Stimulated activated CD4-positive, alpha-beta T cell treated with anti-CD3 and anti-CD28 coated beads, TNF-alpha, amount 100 ng/mL, for 1 hour (primary cell): Measurements from ENCODE around the gene NEO1.
"Not testable (repeated sequence)": the region's sequence is repeated elsewhere in the genome, so short reads cannot be mapped to it uniquely, and the experiment has no call there.

Experiments
- DNase-seq, 3 donors: peaks; one replicate each; pipeline ENCODE4 v3.0.0-alpha.2; 2020; ENCODE audit warnings: low read depth in 3 of 3, low spot score in 1 of 3

NEO1 gene

DNA sequence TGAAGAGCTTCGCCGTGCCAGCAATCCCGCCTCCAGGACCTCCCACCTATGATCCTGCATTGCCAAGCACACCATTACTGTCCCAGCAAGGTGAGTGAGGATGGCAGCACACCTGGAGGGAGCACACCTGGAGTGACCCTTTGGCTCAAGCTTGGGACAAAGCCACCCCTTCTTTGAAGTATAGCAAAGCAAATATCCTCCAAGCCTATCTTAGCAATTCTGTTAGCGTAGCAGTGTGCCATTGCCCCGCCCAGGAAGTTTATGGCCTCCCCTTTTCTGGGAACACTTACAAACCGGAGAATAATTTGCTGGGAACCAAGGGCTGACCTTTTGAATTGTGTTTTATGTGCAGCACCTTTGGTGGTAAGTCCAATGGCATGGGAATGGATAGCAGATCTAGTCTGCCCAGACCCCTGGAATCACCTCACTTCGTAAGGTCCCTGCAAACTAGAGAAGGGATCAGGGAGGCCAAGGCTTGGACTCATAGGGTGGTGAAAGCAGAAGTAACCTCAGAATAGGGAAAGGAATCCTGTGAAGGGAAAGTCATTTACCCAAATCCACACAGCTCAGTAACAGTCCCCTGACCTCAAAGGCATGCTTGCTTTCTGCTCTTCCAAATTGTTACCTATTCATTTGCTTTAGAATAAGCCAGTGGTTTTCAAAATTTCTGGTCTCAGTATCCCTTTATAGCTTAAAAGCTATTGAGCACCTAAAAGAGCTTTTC is 246.4 kb downstream of the NEO1 start:
- DNase-seq, result no peak

DNA sequence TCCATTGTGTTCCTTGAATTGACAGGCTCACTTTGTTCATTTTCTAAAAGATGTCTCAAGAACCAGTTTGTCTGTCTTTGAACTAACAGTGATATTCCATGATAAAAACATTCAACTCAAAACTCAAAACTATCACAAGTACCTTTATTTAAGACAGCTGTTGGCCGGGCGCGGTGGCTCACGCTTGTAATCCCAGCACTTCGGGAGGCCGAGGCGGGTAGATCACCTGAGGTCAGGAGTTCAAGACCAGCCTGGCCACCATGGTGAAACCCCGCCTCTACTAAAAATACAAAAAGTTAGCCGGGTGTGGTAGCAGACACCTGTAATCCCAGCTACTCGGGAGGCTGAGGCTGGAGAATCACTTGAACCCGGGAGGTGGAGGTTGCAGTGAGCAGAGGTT is 248.0 kb downstream of the NEO1 start:
- DNase-seq, result not testable (repeated sequence)

DNA sequence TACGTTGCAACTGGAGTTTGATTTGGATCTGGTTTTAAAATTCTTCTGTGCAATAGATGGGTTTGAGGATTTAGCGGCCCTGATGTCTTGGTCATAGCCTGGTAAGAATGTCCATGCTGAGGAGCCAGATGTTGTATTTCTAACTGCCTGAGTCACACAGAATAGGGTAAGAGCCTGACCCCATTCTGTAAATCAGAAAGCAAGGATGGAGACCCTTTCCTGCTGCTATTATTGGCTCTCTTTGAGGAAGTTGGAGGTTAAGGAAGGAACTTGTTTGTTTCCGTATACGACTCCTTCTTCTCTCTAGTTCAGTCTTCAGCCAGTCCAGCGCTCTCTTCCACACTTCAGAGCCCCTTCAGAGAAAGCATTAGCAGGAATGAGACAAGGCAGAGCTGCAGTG is 251.4 kb downstream of the NEO1 start:
- no peak for DNase-seq

DNA sequence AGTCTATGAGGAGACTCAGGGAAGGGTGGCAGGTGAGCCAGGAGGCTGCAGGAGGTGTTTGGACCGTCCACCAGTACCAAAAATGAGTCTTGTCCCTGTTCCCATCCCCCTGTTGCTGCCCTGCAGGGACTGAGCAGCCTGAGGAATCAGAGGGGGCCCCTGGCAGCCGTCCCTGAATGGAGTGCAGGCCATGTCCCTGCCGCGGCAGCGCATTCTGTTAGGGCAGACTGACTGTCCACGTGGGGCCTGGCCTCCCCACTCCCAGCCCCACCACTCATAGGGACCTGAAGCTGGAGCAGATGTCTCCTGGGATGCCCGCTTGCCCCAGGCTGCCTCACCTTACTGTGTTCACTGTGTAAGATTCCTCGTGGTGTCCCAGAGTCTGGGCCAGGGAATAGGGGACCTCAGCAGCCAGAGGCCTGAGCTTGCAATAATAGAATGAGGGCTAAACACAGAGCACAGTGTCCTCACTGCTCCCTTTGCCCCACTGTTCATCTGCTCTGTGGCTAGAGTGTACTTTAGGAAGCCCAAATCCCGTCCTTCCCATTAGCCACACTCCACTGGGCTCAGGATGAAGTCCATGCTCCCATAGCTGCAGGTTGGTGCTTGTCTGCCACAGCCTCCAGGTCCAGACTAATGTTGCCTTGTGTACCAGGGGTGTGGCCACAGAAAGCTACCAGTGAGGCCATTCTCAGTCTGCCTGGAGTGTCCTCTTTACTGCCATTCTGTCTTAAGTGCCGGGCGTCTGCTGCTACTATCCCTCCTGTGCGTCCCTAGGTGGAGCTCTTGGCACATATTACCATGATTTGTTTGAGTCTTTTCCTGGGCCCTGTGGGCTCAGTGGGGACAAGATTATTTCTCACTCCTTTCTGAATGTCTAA is 253.3 kb downstream of the NEO1 start:
- no peak for DNase-seq

DNA sequence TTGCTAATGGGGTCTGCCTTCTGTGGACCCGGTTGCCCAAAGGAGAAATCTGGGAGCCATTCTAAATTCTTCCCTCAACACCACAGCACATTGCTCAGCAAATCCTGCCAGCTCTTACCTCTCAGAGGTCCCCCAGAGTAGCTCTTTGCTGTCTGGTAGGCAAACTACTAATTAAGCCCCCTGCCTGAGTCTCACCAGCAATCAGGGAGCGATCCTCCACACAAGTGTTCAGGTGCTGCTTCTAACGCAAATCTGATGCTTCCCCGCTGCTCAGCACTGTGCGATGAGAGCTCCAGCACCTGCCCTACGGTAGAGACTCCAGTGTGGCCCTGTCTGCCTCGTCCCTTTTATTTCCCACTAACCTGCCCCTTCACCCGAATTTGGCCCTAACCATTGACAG is 256.0 kb downstream of the NEO1 start:
- no peak for DNase-seq

DNA sequence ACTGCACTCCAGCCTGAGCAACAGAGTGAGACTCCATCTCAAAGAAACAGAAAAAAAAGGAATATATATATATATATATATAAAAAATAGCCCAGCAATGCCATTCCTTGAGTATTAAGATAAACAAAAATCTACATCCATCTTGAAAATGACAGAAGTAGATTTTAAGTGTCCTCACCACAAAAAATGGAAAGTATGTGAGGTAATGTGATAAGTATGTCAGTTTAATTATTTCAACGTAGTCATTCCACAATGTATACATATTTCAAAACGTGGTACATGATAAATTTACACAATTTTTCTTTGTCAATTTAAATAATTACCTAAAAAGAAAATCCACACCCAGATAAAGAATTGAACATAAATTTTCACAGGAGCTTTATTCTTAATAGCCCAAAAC is 261.6 kb downstream of the NEO1 start:
- DNase-seq, result no peak

DNA sequence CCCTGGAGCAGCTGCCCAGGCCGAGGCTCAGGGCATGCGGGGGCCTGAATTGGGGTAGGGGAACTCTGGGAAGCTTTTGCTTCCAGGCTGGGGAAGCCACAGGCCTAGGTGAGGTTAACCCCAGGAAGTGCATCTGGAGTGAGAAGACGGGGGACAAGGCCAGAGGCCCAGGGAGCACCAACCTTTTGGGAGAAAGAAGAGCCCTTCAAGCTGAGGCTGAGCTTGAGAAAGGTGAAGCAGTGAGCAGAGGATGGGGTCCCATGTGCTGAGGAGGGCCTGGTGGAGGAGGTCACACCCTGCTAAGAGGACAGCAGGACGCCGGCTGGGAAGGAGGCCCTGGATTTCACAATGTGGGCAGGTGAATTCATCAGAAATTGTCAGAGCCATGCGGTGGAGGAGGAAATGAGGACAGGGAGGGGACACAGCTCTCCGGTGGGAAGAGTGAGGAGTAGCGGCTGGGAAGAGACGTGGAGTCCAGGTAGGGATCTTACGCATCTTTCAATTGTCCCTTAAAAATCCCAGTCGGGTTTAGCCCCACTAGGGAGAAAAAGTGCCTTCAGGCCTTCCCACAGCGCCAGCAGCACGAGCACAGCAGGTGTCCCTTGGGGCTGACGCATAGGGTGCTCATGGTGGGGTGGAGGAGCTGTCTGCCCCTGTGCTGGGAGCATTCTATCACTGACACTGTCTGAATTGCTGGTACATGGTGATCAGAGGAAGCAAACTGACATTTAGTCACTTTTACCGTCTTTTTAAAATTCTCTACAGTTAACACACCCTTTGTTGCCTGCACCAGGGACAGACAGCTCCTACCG is 265.6 kb downstream of the NEO1 start:
- no peak for DNase-seq

DNA sequence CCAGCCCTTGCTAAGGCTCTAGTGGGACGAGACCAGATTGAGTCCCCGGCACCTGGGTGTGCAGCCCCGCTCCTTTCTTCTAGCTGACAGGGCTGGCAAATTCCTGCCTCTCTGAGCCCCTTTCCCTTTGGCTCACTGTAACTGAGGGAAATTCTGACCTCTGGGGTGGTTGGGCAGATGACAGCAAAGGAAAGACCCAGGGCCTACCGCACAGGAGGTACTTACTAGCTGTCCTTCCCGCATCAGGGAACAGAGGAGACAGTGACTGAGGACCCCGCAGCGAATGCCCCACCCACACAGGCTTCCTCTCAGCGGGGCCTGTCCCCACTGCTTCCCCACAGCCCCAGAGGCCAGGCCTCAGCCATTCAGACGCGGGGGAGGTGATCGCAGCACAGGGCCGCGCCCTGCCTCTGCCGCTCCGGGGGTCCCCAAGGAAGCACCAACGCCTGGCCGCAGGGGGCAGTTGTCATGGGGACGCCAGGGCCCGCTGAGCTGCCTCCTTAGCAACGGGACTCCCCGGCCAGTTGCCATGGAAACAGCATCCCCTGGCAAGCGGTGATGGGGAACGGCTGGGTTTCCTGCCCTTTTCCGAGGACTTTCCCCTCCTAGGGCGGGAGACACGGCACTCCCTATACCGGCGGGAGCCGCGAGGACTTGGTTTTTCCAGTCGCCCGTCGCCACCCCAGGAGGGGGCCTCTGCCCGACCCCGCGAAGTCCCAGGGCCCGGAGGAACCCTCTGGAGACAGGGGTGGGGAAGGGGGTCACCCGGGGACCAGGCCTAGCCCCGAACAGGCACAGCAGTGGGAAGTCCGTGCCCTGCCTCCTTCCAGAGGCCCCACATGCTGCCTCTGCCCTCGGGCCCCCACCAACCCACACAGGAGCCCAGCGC is 266.4 kb downstream of the NEO1 start:
- no peak for DNase-seq

DNA sequence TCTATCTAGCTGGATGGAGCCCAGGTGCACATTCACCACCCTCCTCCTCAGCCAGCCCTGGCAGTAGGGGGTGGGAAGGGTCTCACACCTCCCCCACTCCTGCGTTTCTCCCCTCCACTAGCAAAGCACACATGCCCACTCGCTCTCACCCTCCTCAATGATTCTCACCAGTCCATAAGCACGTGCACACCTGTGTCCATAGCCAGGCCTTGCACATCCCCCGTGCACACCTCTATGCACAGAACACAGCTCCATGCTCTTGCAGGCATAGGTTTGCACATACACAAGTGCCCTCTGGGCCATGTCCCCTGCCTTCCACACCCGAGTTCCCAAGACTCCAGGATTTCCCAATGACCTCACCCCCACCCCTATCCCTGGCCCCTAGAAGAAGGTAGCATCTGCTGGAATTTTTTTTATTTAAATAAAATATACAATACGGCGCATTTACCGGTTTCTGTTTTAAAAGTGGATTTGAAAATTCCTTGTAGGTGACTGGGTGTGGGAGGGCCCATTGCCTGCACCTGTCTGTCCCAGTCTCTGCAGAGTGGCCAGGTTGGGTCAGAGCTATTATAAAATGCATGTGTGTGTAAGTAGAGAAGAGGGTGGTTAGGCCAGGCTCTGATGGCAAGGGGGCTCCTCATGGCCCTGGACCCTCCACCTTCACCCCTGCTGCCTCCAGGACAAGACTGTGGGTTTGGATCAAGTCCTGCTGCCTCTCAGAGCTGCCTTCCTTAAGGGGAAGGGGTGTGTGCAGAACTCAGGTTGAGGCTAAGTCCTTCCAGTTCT is 267.4 kb downstream of the NEO1 start:
- no peak for DNase-seq

DNA sequence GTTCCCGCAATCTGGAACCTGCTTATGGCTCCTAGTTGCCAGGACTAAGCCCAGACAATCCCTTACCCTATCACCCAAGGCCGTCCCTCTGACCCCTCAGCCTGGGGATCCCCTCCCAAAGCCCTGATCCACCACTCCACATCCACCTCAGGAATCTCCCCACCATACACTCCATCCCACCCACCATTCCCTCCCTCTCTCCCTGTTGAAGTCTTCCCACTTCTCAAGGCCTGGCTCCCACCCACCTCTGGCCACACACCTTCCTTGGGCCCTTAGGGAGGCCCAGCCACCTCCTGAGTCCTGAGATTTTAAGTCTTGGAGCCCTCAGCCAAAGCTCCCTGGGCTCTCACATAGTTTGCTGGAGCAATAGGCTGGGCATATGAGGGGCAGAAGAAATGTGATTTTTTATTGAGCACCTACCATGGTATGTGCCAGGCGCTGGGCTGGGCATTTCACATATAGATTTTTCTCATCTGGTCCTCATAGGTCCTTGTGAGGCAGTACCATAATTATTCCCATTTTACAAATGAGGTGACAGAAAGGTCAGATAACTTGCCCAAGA is 268.4 kb downstream of the NEO1 start:
- DNase-seq, result no peak

DNA sequence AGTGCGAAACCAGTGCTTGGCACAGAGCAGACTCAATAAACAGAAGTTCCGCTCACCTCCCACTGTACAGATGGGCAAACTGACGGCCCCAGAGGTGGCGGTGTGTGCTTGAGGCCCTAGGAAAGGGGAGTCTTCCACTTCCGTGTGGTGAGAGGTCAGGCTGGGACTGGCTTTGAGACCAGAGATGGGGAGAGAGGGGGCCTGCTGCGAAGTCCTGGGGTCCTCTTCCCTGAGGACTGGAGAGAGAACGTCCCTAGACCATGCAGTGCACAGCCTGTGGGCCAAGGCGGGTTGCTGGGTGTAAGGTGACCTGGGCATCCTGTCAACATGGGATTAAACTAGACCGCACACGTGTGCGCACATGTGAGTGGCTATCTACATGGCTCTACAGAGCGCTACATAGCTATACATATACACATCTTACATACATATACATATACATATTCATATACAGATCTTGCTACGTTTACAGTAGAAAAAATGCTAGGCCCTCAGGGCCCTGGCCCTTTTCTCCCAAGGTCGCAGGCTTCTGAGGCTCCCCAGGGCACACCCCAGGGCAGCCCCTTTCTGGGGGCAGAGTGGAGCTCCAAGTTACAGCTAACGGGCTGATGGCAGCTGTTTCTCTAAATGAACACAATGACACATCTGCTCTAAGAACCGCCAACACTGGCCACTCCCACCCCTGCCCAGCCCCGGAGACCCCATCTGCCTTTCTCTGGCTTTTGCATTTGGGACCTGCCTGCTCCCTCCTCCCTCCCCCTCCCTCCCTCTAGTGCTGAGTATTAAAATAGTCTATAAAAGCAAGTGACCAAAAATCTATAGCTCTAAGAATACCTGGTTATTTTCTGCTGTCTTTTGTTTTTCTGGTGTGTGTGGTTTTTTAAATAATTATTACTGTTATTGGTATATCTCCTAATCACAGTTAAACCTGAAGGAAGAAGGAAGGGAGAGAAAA is 269.5 kb downstream of the NEO1 start:
- no peak for DNase-seq

DNA sequence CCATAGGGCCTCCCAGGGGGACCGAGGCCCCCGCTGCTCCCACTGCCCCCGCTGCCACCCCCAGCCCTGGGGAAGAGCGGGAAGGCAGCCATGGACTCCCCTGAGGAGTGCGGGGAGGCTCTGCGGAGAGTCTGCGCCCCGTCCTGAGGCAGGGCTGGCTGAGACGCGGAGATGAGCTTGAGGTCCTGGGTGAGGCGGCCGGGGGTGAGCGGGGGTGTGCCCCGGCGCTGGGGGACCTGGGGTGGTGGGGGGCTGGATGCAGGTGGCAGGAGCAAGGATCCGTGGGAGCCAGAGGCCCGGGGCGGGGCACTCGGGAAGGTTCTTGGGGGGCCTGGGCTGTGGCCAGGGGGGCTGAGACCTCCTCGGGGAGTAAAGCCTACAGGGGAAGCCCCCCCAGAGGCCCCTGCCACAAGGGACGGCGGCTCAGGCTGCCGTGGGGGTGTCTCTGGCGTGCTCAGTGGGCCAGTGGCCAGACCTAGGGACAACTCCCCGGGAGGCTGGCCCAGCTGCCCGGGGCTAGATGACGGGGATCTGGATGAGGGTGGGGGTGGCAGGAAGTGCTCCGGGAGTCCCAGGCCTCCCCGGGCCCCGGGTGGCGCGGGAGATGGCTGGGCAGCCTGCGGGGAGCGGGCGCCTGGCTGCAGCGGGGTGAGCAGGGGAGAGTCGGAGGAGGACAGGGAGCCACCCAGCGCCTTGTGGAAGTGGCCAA is 270.6 kb downstream of the NEO1 start:
- no peak for DNase-seq

DNA sequence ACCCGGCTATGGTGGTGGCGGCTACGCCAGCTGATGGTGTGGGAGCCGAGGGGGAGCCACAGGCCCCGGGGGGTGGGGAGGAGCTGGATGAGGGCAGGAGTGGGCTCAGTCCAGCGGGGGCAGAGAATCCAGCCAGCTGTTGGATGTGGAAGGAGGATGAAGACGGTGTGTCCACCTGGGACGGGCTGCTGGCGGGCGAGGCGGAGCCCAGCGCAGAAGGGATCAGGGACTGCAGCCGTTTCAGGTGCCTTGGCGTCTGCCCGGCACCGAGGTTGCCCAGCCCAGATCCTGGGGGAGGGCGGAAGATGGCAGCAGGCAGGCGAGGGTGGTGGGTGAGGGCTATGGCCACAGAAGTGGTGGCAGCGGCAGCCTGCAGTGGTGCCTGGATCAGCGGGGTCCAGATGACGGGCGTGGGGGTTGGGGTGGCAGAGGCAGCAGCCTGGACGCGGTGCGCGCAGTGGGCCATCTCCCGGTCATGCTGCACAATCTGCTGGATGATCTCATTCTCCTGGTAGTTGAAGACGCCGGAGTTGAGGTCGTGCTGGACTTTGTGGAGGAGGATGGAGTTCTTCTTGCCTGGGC is 271.2 kb downstream of the NEO1 start:
- DNase-seq, result no peak

DNA sequence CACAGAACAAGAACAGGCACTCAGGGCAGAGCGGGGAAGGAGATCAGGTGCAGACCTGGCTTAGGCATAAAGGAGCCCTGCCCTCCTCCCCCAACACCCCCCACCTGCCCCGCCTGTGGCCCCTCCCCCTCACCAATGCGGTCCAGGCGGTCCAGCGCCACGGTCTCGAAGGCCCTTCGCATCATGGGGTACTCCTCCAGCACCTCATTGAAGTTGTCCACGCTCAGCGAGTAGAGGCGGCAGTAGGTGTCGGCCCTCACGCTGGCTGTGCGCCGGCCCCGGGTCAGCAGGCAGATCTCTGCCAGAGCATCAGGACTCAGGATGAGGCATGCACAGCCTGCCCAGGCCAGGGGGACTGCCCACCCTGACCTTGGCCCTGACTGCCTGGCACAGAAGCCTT is 271.7 kb downstream of the NEO1 start:
- no peak for DNase-seq

DNA sequence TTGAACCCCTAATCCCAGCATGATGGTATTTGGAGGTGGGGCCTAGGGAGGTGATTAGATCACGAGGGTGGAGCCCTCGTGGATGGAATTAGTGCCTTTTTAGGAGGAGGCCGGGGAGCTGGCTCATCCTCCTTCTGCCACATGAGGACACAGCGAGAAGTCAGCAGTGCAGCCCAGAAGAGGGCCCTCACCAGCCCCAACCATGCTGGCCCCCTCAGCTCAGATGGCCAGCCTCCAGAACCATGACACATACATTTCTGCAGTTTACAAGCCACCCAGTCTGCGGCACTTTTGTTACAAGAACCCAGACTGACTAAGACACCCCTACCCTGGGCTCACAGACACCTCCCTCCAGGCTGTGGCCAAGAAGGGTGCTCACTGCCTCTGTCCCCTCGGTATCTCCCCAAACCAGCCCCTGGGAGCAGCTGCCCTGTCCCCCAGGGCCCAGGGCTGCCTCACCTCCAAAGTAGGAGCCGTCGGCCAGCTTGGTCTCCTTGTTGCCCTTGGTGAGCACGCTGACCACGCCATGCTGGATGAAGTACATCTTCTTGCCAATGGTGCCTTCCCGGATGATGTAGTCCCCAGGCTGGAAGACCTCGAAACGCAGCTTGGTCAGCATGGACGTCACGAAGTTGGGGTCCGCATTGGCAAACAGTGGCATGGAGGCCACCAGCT is 272.4 kb downstream of the NEO1 start:
- DNase-seq, result no peak

DNA sequence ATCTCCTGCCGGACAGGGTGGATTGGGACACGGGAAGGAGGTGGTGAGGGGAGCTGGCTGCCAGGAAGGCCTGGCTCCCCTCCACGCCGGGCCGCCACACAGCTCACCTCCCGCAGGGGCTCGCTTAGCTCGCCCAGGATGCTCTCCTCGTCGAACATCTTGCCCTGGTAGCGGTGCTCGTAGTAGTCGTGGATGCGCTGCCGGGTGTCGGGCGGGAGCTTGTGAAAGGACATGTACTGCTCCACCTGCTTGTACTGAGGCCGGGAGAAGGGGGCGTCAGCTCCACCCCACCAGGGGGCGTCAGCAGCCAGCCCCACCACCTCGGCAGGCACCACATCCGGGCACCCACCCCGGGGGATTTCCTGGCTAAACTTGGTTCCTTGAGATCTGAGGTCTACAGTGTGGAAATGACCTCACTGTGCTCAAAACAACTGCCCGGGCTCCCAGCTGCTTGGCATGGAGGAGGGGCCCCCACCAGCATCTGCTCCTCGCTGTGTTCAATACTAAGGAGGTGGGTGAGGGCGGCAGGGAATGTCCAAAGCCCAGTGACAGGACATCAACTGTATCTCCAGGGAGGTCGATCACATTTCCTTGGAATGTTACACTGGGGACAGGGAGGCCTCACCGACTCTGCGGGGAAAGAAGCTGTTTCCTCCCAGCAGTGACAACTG is 273.1 kb downstream of the NEO1 start:
- no peak for DNase-seq
